Esophagus (tissue), 2 donors: ENCODE data around the gene GRB10. TPM values are rescaled to one million over a fixed set of nuclear protein-coding genes. Genes with fewer than 3 reads are reported as not detected.

Experiments used
- H3K27ac ChIP-seq, 2 donors: one replicate each; pipeline ENCODE4 v1.5.1; 2013; ENCODE audit warnings: low read depth in 2 of 2, mild to moderate bottlenecking in 2 of 2, inconsistent platforms in 1 of 2, low read length in 1 of 2, moderate library complexity in 1 of 2
- H3K27me3 ChIP-seq, 2 donors: one replicate each; pipeline ENCODE4 v1.6.1; 2013; ENCODE audit warnings: low read length in 2 of 2, control low read depth in 1 of 2, mild to moderate bottlenecking in 1 of 2; ENCODE audit not compliant: insufficient read depth in 2 of 2, control insufficient read depth in 1 of 2
- H3K36me3 ChIP-seq, 2 donors: one replicate each; pipeline ENCODE4 v1.6.1; 2013; ENCODE audit warnings: low read length in 1 of 2; ENCODE audit not compliant: control insufficient read depth in 2 of 2, insufficient read depth in 2 of 2
- H3K4me1 ChIP-seq, 2 donors: one replicate each; pipeline ENCODE4 v1.6.1; 2013; ENCODE audit warnings: low read length in 1 of 2; ENCODE audit not compliant: control insufficient read depth in 2 of 2, insufficient read depth in 2 of 2
- H3K4me3 ChIP-seq, 2 donors: one replicate each; pipeline ENCODE4 v1.5.1; 2013; ENCODE audit warnings: low read length in 2 of 2, mild to moderate bottlenecking in 2 of 2, low read depth in 1 of 2, moderate library complexity in 1 of 2
- H3K9me3 ChIP-seq, 2 donors: one replicate each; pipeline ENCODE4 v1.6.1; 2013; ENCODE audit warnings: mild to moderate bottlenecking in 2 of 2, low read depth in 1 of 2, low read length in 1 of 2, moderate library complexity in 1 of 2; ENCODE audit not compliant: control insufficient read depth in 2 of 2, insufficient read depth in 1 of 2
- WGBS, 2 donors: extraction: QIAGEN DNeasy Blood & Tissue Kit; methylation state at CpG; one replicate each; pipeline ENCODE4 v1.1.7; 2013; 5-methylcytosine and 5-hydroxymethylcytosine counted together
- polyA plus RNA-seq, 2 donors: library from polyadenylated mRNA; stranded (reverse); fragments of 200-250 nt; gene quantifications; one replicate each; pipeline ENCODE4 v1.2.3, GENCODE V29; 2013
- donor health status: healthy with polysubstance abuse.
- donor health status: Bipolar disorder and iron deficiency.

Gene GRB10
- polyA plus RNA-seq, 2 donors, result 4.0 to 5.0 TPM

DNA sequence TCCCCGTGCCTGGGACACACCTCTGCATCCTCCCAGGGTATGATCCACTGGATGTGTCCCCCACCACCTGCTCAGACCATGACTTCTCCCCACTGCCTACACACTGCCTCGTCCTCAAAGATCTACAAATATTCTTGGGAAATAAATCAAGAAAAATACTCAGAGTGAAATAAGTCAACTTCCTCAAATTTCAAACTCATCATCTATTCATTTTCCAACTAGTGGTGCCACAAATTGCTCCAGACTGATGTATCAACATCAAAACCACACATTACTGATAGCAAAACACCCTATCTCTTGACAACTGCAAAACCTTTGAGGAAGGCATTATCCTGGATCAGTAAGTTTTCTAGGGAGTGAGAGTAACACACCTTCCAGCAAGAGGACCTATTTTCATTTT, 87.7 kb downstream of the GRB10 start:
- Histone ChIP-seq H3K36me3 (no peaks in the 10 kb centered on the region), H3K4me3 (no peak overlapping the region), H3K4me1 (no peaks in the 10 kb centered on the region), H3K9me3 (no peaks in the 10 kb centered on the region), H3K27me3 (no peaks in the 10 kb centered on the region), H3K27ac (no peak overlapping the region)
- 87 to 88% methylated on average over 2 of the region's 2 CpGs for WGBS, 2 donors

GRCh38 chr7:50693455-50694130, 89.1 kb downstream of the GRB10 start:
- WGBS, 2 donors, result 72 to 76% methylated on average over 8 of the region's 8 CpGs
- H3K9me3 ChIP-seq, result no peaks in the 10 kb centered on the region
- H3K4me3 ChIP-seq, result no peak overlapping the region
- no peak overlapping the region for H3K27ac ChIP-seq
- H3K36me3 ChIP-seq, result no peaks in the 10 kb centered on the region
- H3K4me1 ChIP-seq, result no peaks in the 10 kb centered on the region
- H3K27me3 ChIP-seq, result no peaks in the 10 kb centered on the region

- Histone ChIP-seq H3K36me3 (no peaks in the 10 kb centered on the region), H3K27me3 (no peaks in the 10 kb centered on the region), H3K27ac (no peak overlapping the region), H3K4me1 (peaks cover 2 to 3% of the 10 kb centered on the region in 2 donors), H3K9me3 (no peaks in the 10 kb centered on the region), H3K4me3 (no peak overlapping the region)
- 64 to 72% methylated on average over 11 of the region's 11 CpGs for WGBS, 2 donors
Observed at GRCh38 chr7:50690541-50691011, 92.1 kb downstream of the GRB10 start.

DNA sequence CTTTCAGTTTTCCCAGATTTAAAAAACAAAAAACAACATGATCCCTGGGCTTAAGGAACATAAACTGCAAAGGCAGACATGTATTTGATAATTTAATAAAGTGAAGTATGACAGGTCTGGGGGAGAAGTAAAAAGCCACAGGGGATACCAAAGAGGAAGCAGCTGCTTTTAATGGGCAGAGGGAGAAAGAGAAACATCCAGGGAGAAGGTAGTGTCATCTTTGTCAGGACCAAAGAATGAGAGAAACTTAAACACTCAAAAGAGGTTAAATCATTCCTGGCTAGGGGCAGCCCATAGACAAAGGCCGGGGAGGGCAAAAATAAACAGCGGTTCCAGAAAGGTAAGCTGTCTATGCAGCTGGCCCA, 94.5 kb downstream of the GRB10 start:
- H3K4me3 ChIP-seq, result no peak overlapping the region
- H3K4me1 ChIP-seq, result peaks cover 2 to 3% of the 10 kb centered on the region in 2 donors
- no peaks in the 10 kb centered on the region for H3K9me3 ChIP-seq
- H3K27ac ChIP-seq, result no peak overlapping the region
- H3K27me3 ChIP-seq, result no peaks in the 10 kb centered on the region
- WGBS, 2 donors, result 47 to 88% methylated on average over 2 of the region's 2 CpGs
- H3K36me3 ChIP-seq, result no peaks in the 10 kb centered on the region

DNA sequence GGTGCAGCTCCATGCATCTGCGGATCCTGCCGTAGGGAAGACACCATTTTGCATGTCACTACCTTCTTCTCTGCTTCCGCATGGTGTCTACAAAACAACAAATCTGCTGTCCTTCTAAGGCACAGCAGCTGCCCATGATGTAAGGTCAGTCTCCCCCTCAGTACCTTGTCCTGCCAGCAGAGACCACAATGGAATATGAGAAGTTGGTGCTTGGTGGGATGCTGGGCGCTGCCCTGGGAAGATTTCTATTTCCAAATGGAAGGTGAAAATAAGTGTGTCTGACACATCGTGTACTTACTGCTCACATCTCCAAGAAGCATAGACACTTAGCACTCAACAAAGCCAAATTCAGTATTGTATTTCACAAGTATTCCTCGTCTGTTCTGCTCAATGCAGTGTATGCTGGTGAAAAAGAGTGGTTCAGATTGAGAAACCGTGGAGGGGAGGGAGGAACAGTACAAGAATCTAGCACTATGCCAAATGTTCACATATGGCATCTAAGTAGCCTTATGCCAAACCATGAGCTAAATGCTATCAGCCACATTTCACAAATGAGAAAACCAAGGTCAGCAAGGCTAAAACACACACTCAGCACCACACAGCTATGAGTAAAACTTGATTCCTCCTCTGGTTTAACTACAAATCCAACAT, 95.0 kb downstream of the GRB10 start:
- Histone ChIP-seq H3K27me3 (no peaks in the 10 kb centered on the region), H3K4me1 (peaks cover 2 to 3% of the 10 kb centered on the region in 2 donors), H3K36me3 (no peaks in the 10 kb centered on the region), H3K9me3 (no peaks in the 10 kb centered on the region), H3K27ac (no peak overlapping the region), H3K4me3 (no peak overlapping the region)
- 87 to 92% methylated on average over 7 of the region's 7 CpGs for WGBS, 2 donors

- Histone ChIP-seq H3K4me3 (no peak overlapping the region), H3K27me3 (no peaks in the 10 kb centered on the region), H3K9me3 (no peaks in the 10 kb centered on the region), H3K27ac (no peak overlapping the region), H3K36me3 (no peaks in the 10 kb centered on the region), H3K4me1 (peaks cover 2 to 3% of the 10 kb centered on the region in 2 donors)
- WGBS, 2 donors, result 92 to 95% methylated on average over 6 of the region's 6 CpGs
Observed at GRCh38 chr7:50687096-50687495, 95.6 kb downstream of the GRB10 start.

DNA sequence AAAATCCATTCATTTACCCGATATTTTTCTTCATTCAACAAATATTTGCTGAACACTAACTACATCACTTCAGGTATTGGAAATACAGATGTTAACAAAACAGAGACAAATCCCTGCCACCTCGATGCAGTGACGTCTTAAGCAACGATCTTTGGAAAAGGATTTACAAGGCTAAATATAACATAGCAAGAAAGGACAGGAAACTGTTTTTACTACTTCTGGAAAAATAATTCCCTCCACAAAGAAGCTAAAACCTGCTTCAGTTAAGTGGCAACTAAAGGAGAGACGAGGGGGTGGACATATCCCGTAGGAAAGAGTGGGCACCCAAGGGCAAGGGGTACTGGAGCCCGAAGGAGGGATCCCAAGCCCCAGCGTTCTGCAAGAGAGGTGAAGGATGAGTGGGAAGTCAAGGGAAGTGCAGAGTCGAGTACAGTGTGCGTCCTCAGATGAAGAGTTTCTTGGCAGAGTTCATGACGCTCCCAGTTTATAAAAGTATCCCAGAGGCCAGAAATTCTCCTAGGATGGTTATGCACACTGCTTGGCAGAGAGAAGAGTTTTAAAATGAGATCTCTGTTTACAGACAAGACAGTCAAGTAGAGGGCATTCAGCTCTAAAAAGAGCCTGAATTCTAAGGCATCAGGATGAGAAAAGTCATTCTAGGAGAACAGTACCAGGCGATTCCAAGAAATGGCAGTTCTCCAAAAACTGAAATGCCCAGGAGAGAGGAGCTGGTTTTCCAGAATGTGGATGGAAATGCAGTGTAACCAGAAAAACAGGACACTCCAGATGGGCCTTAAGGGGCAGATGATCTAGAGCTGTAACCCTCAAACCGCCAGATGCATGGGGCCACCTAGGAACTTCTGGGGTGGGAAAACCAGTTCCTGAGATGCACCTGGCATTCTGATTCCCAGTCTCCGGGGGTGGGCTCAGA, 97.3 kb downstream of the GRB10 start:
- peak overlapping the region in 1 of 2 donors; percentile 57 for H3K27ac ChIP-seq
- H3K4me3 ChIP-seq, result no peak overlapping the region
- H3K36me3 ChIP-seq, result no peaks in the 10 kb centered on the region
- no peaks in the 10 kb centered on the region for H3K27me3 ChIP-seq
- WGBS, 2 donors, result 50 to 56% methylated on average over 14 of the region's 14 CpGs
- no peaks in the 10 kb centered on the region for H3K9me3 ChIP-seq
- H3K4me1 ChIP-seq, result peaks cover 2 to 3% of the 10 kb centered on the region in 2 donors

DNA sequence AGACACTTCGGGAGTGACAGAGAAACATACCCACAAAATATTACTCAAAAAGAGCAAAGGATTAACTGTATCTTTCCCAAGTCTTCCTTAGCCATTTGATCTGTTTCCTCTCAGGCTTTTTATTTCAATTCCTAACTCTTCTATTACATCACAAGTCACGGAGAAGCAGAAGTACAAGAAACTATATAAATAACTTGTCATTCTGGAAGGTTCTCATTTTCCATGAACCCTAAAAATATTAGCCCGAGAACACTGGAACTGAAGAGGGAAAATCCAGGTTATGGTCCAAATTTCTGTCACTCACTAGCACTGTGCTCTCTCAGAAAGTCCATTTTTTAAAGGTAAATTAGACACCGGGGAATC, 98.0 kb downstream of the GRB10 start:
- Histone ChIP-seq H3K36me3 (no peaks in the 10 kb centered on the region), H3K27me3 (no peaks in the 10 kb centered on the region), H3K9me3 (no peaks in the 10 kb centered on the region), H3K4me3 (no peak overlapping the region), H3K4me1 (peaks cover 2 to 3% of the 10 kb centered on the region in 2 donors), H3K27ac (no peak overlapping the region)
- 60 to 62% methylated on average over 4 of the region's 4 CpGs for WGBS, 2 donors

DNA sequence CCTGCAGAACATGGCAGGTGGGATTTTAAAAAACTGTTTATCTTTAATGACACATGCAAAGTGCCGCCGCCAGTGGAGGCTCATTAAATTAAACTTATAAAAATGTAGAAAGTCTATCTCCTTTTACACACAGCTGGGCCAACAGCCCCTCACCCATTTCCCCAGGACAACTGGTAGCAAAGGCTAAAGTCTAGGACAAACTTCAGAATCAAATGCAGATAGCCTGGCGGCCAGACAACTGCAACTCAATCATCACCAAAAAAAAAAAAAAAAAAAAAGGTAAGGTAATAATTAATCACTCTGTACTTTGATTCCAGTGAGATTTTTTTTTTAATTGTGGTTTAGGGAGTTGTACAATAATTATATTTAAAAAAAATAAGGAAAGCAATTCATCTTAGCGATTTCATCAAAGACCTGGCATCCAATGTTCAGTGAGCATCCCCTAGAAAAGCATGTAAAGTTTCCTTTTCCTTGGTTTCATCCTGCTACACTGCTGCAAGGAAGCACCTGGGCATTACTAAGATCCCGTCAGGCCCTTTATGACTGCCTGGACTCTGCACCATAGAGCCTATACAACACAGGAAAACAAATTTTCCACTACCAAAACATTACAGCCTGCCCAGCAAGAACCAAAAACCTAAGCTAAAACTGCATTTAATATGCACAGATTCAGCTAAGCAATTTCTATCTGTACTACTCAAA, 98.5 kb downstream of the GRB10 start:
- Histone ChIP-seq H3K27me3 (no peaks in the 10 kb centered on the region), H3K36me3 (no peaks in the 10 kb centered on the region), H3K4me1 (peaks cover 2 to 3% of the 10 kb centered on the region in 2 donors), H3K4me3 (no peak overlapping the region), H3K9me3 (no peaks in the 10 kb centered on the region), H3K27ac (no peak overlapping the region)
- WGBS, 2 donors, result 72 to 85% methylated on average over 5 of the region's 5 CpGs
